Upper lobe of right lung (tissue), 1 donor: ENCODE data around the gene STIL. TPM values are rescaled to one million over a fixed set of nuclear protein-coding genes. Genes with fewer than 3 reads are reported as not detected.

Experiments used
- ATAC-seq: fragments of 200-7000 bp; cut with Tn5 transposase; one replicate; pipeline ENCODE4 v1.9.1; 2020; ENCODE audit warnings: mild to moderate bottlenecking, moderate library complexity
- DNase-seq: peaks from one replicate; pipeline ENCODE4 v3.0.0-alpha.2; 2020
- H3K27ac ChIP-seq: fragments of 200-600 bp; one replicate; pipeline ENCODE4 v1.8.0; 2022
- H3K27me3 ChIP-seq: fragments of 200-600 bp; one replicate; pipeline ENCODE4 v1.8.0; 2022; ENCODE audit warnings: mild to moderate bottlenecking
- H3K36me3 ChIP-seq: fragments of 200-600 bp; one replicate; pipeline ENCODE4 v1.8.0; 2022
- H3K4me1 ChIP-seq: fragments of 200-600 bp; one replicate; pipeline ENCODE4 v1.8.0; 2022
- H3K4me3 ChIP-seq: fragments of 200-600 bp; one replicate; pipeline ENCODE4 v1.8.0; 2022; ENCODE audit warnings: mild to moderate bottlenecking
- H3K9me3 ChIP-seq: fragments of 200-600 bp; one replicate; pipeline ENCODE4 v1.8.0; 2022
- intact Hi-C: fragments of 100-400 bp; cut with DNase I; formaldehyde crosslinking; loops from one replicate; pipeline ENCODE4 v1.11.0; 2022
- total RNA-seq: library from RNA; stranded (reverse); fragmentation: NEBNext Ultra II Directional; extraction: Animal tissue kit (Norgen Biotek cat#: 25700); gene quantifications from one replicate; pipeline ENCODE4 v1.2.1, GENCODE V29; 2021
- TF ChIP-seq, protein P1 (sequence below): fragments of 200-600 bp; IDR thresholded peaks from one replicate; pipeline ENCODE4 v1.8.0; 2022; ENCODE audit warnings: antibody characterized with exemption
- donor health status: DM: no; HTN: yes; CAD: no; lungs with severe emphysema.

The STIL gene
- total RNA-seq, 1 donor from 2014 or later: 1.7 TPM

DNA sequence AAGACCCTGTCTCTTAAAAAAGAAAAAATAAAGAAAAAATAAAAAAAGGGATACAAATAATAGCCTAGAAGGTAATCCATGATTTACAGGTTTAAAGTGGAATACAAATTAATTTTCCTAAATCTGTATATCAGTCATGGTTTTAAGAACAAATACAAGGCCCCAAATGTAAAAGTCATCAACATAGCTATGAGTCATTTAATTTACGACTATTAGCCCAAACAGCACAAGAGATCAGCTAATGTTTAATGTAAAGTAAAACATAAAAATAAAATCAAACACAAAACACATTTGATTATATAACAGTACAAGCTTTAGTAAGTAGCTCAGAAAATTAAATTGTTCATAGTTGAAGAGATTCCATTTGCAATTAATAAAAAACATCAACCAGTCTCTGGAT, 61.6 kb downstream of the STIL start:
- TF ChIP-seq, protein P1, sequence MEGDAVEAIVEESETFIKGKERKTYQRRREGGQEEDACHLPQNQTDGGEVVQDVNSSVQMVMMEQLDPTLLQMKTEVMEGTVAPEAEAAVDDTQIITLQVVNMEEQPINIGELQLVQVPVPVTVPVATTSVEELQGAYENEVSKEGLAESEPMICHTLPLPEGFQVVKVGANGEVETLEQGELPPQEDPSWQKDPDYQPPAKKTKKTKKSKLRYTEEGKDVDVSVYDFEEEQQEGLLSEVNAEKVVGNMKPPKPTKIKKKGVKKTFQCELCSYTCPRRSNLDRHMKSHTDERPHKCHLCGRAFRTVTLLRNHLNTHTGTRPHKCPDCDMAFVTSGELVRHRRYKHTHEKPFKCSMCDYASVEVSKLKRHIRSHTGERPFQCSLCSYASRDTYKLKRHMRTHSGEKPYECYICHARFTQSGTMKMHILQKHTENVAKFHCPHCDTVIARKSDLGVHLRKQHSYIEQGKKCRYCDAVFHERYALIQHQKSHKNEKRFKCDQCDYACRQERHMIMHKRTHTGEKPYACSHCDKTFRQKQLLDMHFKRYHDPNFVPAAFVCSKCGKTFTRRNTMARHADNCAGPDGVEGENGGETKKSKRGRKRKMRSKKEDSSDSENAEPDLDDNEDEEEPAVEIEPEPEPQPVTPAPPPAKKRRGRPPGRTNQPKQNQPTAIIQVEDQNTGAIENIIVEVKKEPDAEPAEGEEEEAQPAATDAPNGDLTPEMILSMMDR: no peak
- Histone ChIP-seq H3K27ac (no peak overlapping the region), H3K4me1 (no peaks in the 10 kb centered on the region), H3K4me3 (no peak overlapping the region), H3K27me3 (no peaks in the 10 kb centered on the region), H3K9me3 (no peaks in the 10 kb centered on the region), H3K36me3 (no peaks in the 10 kb centered on the region)
- no peak for DNase-seq
- no peak for ATAC-seq
- intact Hi-C loops: no loop called here

- Histone ChIP-seq H3K27me3 (no peaks in the 10 kb centered on the region), H3K4me3 (no peak overlapping the region), H3K36me3 (no peaks in the 10 kb centered on the region), H3K27ac (no peak overlapping the region), H3K9me3 (no peaks in the 10 kb centered on the region), H3K4me1 (no peaks in the 10 kb centered on the region)
- TF ChIP-seq, protein P1: no peak
- no peak for ATAC-seq
- DNase-seq: no peak
- intact Hi-C loops: no loop called here
Observed at GRCh38 chr1:47249755-47250154, 64.2 kb downstream of the STIL start.

DNA sequence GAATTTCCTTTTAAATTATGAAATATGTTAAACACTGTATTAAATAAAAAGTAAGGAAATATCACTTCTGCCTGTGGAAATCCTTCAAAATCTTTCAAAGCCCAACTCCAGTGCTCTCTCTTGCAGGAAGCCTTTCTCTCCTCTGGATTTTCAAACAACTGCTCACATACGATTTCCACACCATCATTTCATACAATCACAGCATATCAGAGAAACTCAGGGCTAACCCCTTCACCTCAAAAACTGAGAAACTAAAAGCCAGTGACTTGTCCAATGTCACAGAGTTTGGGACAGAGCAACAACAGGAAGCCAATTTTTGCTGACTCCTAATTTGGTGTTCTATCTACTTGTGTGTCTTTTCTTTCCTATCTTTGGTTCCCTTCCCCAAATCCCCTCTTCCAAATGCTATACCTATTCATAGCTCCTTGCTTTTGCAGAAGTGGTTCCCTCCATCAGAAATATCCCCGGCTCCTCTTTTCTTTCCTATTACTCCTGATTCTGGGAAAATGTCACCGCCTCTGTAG, 69.5 kb downstream of the STIL start:
- peaks cover 5% of the 10 kb centered on the region for H3K4me1 ChIP-seq
- intact Hi-C loops: no loop called here
- TF ChIP-seq, protein P1: no peak
- H3K9me3 ChIP-seq: no peaks in the 10 kb centered on the region
- no peak for ATAC-seq
- no peak for DNase-seq
- H3K27me3 ChIP-seq: peaks cover 4% of the 10 kb centered on the region
- H3K36me3 ChIP-seq: no peaks in the 10 kb centered on the region
- no peak overlapping the region for H3K27ac ChIP-seq
- H3K4me3 ChIP-seq: no peak overlapping the region

GRCh38 chr1:47243910-47244309, 70.0 kb downstream of the STIL start:
- H3K4me3 ChIP-seq: no peak overlapping the region
- intact Hi-C loops: no loop called here
- peaks cover 4% of the 10 kb centered on the region for H3K27me3 ChIP-seq
- ATAC-seq (peak; percentile 26), DNase-seq (no peak)
- no peaks in the 10 kb centered on the region for H3K9me3 ChIP-seq
- no peak overlapping the region for H3K27ac ChIP-seq
- H3K4me1 ChIP-seq: peaks cover 5% of the 10 kb centered on the region
- TF ChIP-seq, protein P1: no peak
- no peaks in the 10 kb centered on the region for H3K36me3 ChIP-seq

- no peaks in the 10 kb centered on the region for H3K36me3 ChIP-seq
- TF ChIP-seq, protein P1: no peak
- H3K27me3 ChIP-seq: peaks cover 4% of the 10 kb centered on the region
- H3K27ac ChIP-seq: no peak overlapping the region
- peaks cover 5% of the 10 kb centered on the region for H3K4me1 ChIP-seq
- no peak overlapping the region for H3K4me3 ChIP-seq
- no peaks in the 10 kb centered on the region for H3K9me3 ChIP-seq
- peak; percentile 66 for ATAC-seq
- DNase-seq: no peak
- intact Hi-C loops: no loop called here
Observed at GRCh38 chr1:47241114-47242113, 72.5 kb downstream of the STIL start.
